ENCODE results near the gene BBS9.
A peak's percentile ranks its signal among the peaks of the same experiment; 100 is the strongest.
"Not testable (repeated sequence)": the region's sequence is repeated elsewhere in the genome, so short reads cannot be mapped to it uniquely, and the experiment has no call there.

Gene BBS9

DNA sequence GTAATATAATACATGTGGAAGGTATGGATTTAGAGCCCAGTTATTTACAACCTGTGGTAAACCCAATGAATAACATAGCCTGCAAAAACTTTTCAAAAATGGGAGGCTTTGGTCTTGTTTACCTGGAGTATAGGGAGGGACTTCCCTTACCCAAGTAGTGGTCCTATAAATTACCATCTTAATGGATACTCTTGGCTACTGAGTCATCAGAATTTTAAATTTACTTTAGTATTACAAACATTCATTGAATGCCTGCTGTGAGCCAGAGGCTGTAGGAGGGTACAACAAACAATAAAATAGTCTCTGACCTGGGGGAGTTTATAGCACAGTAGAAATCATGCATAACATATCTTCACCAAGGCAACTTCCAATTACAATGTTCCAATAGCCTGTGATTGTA is 365.1 kb downstream of the BBS9 start:
- DNase-seq (ENCODE audit: low read depth, low spot score), result peak; percentile 49

GRCh38 chr7:33495207-33495606 is 365.8 kb downstream of the BBS9 start:
- DNase-seq (ENCODE audit: low read depth, low spot score), result peak; percentile 85

DNA sequence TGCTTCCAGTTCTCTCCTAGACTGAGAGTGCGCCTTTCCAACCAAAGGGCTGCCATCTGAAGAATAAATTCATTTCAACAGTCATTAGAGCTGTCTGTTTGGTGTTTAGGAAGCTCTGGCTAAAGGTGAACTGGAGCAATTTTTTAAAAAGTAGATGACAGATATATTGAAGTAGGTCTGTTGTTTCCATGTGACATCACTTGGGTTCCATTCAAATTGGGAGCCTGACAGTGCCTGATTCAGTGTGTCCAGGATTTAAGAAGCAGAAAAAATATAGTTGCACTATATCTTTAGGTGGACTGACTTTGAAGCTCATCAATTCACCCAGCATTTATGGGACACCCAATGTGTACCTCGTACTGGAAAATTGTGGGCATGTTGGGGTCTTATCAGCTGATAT is 367.7 kb downstream of the BBS9 start:
- DNase-seq (ENCODE audit: low read depth, low spot score), result no peak

DNA sequence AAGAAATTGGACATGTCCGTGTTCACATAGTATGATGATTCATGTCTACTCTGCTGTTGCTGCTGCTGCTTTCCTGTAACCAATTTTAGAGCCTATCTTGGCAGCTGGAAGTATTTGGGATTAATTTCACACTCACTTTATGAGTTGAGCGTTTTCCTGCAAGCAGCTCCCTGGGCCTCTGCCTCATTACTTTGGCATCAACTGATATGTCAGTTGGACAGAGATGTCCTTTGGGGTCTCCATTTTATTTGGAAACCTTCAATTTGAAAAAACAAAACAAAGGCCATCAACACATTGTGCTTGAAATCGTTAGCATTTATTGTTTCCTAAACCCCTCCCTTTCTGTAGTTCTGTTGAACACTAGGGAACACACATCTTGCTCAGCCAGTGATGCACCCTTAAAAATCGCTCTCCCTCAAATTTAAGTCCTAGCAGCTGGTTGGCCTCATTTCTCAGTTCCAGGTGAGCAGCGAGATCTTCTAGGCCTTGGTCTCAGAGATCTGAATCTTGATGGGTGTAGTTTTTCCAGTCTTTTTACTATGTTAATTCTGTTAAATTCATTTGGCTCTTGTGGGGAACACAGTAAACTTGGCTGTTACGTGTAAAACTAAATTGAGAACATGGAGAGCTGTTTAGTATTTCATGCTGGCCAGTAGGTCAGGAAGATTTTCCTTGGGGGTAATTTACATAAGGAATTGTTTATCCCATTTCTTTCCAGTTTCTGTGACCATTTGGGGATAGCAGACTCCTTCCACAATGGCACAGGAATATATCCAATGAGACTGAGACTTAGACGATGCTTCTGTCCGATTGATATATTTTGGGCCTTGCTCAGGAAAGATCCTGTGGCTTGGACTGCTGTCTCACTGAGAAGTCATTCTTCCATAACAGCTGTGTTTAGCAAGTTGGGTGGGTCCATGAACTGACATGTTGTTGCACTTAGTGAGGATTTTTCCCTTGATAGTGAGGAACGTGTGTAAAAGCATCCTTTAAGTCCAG is 371.6 kb downstream of the BBS9 start:
- no peak for DNase-seq (ENCODE audit: low read depth, low spot score)

DNA sequence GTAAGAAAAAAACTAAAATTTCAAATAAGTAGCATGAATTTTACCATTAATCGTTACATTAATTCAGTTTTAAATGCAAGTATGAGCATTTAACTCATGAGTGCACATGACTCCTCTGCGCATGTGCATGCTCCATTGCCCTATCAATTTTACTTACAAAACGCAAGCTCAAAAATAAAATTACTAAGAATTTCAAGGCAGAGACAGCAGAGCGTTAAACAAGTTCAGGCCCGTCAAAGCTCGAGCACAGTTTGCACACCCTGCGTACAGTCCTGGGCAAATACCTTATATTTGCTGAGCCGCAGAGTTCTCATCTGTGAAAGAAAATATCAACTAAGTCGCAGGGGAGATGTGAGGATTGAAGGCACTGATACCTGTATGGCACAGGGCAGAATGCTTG is 373.6 kb downstream of the BBS9 start:
- no peak for DNase-seq (ENCODE audit: low read depth, low spot score)

DNA sequence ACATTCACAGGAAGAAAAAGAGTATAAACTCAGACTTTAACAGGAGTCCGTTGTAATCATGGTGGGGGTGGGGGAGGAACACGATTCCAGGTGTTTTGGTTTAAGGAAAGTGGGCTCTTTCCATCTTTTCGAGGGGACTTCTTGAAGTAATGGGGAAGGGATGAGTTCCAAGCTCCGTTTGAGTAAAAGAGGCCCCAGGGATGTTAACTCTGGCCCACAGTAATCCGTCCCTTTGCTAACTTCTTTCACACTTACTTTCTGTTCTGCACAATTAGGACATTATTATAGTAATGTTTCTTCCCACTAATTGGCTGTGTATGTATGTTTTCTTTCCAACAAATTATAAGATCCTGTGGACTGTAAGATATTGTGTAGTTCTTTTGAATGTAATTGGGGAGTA is 374.4 kb downstream of the BBS9 start:
- no peak for DNase-seq (ENCODE audit: low read depth, low spot score)

- DNase-seq (ENCODE audit: low read depth, low spot score), result no peak
Measured at GRCh38 chr7:33504266-33504665, 374.9 kb downstream of the BBS9 start.

DNA sequence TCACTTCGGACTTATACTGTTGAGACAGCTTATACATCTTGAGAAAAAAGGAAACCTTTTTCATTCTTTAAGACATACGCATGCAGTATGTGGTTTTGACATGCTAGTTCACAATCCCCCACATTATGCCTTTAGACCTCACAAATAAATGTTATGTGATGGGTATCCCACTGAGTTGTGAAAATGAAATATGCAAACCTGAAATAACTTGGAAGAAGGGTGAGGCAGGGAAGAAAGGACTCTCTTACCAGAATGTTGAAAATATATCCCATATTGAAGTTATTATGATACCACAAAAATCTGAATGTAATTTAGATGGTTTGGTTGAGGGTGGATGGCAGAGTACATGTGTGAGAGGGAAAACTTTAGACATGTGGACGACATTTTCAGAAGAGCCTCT is 379.8 kb downstream of the BBS9 start:
- DNase-seq (ENCODE audit: low read depth, low spot score), result no peak

GRCh38 chr7:33511778-33512177 is 382.4 kb downstream of the BBS9 start:
- DNase-seq (ENCODE audit: low read depth, low spot score), result no peak

DNA sequence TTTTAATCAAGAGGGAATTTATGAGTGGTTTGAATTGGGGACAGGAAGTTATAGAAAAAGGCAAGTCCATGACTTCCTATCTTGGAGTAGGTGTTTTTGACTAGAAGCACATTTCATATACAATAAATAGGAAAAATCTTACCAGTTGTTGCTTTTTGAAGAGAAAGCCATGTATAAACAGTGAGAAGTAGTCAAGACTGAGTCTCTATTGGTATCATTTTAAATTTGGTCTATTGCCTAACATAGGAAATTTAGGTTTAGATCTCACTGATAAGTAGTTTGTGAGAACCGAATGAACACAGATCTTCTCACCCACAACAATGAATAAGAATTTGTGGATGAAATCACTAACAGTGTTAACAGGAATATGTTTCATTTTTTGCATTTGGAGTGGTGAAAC is 387.2 kb downstream of the BBS9 start:
- DNase-seq (ENCODE audit: low read depth, low spot score), result no peak

DNA sequence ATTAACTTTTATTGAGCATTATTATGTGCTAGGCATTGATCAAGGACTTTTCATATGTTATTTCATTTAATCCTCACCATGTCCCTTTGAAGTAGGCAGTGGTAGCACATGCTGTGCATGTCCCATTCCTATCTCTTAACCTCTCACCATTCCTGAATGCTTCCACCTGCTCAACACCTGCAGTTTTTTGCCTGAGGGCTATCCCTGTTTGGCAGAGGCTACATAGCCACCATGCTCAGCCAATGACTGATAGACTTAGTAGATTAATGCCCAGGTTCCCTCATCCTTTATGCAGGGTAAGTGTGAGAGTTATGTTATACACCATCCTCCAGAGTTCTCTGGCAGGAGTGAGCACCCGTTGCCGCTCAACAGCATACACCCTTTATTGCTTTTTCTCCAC is 387.8 kb downstream of the BBS9 start:
- DNase-seq (ENCODE audit: low read depth, low spot score), result no peak

DNA sequence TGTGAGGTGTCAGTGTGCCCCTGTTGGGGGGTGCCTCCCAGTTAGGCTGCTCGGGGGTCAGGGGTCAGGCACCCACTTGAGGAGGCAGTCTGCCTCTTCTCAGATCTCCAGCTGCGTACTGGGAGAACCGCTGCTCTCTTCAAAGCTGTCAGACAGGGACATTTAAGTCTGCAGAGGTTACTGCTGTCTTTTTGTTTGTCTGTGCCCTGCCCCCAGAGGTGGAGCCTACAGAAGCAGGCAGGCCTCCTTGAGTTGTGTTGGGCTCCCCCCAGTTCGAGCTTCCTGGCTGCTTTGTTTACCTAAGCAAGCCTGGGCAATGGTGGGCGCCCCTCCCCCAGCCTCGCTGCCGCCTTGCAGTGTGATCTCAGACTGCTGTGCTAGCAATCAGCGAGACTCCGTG is 397.6 kb downstream of the BBS9 start:
- DNase-seq (ENCODE audit: low read depth, low spot score), result not testable (repeated sequence)

- not testable (repeated sequence) for DNase-seq (ENCODE audit: low read depth, low spot score)
Measured at GRCh38 chr7:33527613-33528012, 398.2 kb downstream of the BBS9 start.

DNA sequence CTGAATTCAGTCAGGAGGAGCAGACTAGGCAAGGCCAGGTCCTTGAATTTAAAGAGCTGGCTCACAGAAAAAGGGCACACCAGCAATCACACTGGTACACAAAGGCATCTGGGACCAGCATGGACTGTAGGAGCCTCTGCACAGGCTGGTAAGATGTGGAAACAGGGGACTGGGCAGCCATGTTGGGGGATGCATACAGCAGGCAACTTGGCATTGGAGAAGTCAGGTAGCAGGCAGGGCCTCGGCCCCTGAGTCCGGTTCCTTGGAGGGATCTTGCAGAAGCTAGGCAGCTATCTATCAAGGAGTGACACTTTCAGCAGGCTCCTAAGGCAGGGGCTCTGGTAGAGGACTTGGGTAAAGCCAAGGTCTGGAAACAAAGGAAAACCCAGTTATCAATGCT is 399.7 kb downstream of the BBS9 start:
- DNase-seq (ENCODE audit: low read depth, low spot score), result no peak

DNA sequence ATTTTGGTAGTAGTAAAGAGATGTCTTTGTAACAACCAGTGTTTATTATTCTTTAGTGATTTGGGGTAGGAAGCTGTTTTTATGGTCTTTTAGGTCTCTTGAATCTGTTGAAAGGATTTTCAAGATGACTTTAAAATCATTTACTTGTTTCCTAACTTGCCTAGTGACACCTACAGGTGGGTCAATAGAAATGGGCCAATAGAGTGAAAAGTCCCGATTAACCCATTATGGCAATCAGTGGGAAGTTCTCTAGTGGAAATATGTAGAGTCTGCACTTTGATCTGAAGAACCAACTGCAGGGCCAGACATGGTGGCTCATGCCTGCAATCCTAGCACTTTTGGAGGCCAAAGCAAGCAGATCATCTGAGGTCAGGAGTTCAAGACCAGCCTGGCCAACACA is 401.3 kb downstream of the BBS9 start:
- DNase-seq (ENCODE audit: low read depth, low spot score), result no peak

- DNase-seq (ENCODE audit: low read depth, low spot score), result no peak
Measured at GRCh38 chr7:33531888-33532287, 402.5 kb downstream of the BBS9 start.

DNA sequence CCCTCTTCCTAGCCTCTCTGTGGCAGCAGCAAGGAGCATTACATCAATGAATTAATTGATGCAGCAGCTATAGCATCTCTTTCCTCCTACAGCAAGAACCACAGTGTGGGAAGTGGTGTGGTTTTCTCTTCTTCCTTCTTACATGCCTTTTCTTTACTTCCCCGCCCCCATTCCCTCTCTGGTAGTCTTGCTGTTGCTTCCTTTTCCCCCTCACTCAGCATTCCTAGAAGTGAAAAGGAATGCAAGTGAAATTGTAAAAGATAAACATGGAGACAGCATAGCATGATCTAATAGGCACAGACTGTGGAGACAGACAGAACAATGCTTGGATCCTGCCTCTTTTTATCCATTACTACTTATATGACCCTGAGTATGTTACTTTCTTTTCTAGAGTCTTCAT is 405.5 kb downstream of the BBS9 start:
- DNase-seq (ENCODE audit: low read depth, low spot score), result peak; percentile 56

DNA sequence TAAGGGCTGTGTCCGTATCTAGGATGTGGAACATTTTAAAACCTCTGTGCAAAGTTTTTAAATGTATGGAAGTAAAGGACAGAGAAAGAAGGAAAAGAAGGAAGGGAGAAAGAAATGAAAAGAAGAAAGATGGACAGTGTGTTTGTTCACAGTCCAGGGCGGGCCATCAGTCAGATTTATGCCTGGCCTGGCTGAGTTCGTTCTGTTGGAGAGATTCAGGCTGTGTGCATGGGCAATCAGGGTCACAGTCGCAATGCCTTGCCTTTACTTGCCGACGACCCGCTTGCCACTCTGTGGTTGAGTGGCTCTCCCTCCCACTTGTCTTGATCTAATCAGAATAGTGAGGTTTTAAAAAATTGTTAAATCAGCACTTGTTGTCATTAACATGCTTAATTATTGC is 406.6 kb downstream of the BBS9 start:
- no peak for DNase-seq (ENCODE audit: low read depth, low spot score)

DNA sequence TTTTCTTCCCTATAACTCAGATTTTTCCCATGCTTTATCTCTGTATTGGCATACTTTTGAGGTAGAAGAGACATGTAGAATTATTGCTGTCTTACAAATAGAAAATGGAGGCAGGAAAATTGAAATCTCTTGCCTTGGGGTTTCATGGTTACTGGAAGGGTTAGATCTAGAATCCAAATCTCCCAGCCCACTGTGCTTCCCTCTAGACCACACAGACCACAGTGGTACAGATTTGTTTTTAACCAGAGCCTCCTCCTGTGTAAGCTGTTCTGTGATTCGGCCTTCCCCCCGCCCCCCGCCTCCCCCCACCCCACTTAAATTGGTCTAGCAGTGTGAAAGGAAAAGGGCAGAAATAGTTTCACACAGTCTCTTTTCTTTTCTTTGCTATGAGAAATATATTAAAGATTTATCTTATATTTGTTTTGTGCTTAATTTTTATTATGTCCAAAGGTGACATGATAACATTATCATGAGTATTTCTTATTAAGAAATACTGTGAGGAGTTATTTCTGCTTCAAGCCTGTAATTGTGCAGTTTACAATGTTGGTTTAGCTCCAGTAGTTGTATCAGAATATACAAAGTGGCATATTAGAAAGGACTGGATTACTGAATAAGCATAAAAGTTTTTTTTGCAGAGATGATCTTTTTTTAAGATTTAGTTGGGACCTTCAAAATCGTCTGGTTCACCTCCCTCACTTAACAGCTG is 407.2 kb downstream of the BBS9 start:
- no peak for DNase-seq (ENCODE audit: low read depth, low spot score)

GRCh38 chr7:33537104-33537477 is 407.7 kb downstream of the BBS9 start:
- no peak for DNase-seq (ENCODE audit: low read depth, low spot score)

DNA sequence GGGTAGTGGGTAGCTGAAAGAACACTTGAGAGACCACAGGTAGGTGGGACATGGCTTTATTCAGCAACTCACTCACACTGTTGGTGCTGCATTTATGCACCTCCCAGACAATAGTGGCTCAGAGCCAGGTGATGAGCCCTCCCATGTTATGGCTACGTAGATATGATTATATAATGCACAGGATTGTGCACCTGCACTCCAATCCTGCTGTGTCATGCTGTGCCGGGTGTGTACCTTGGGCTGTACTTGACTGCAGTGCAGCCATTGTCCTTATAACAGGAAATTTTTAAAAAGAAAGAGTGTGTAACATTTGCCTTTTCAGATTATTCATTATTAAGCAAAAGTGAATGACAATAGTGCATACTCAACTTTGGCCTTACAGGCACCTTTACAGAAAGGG is 409.8 kb downstream of the BBS9 start:
- DNase-seq (ENCODE audit: low read depth, low spot score), result no peak

DNA sequence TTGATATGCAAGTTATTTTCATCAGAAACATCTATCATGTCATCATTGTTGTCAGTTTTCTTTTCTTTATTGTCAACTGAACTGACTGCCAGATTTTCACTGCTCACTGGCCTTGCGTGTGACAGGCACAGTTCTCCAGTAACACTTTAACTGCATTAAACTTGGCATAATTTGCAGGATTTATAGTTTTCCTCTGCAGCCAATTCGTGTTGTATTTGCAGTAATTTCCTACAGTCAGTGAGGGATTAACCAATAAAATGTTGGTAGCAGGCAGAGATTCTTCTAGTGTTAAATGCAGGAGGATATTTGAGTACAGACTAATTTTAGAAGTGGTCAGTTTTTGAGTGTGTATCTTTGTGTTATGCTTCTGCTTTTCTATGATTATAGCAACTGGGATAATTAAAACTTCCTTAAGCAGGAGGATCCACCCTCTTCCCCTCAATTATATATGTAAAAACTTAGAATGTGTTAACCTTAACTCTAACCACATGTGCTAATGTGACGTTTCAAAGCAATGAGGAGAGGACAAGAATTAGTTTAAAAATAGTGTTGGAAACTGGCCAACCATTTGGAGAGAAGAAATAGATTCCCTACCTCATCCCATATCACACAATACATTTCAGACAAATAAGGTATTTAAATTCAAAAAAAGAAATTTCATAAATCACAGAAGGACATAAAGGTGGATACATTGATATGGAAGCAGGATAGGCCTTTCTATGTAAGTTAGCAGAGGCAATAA is 410.5 kb downstream of the BBS9 start:
- no peak for DNase-seq (ENCODE audit: low read depth, low spot score)
